ENCODE results near the gene ZC3HAV1L. TPM values are rescaled to one million over a fixed set of nuclear protein-coding genes. Genes with fewer than 3 reads are reported as not detected.
"Not testable (repeated sequence)": the region's sequence is repeated elsewhere in the genome, so short reads cannot be mapped to it uniquely, and the experiment has no call there.

The ZC3HAV1L gene
- total RNA-seq, 6 experiments from 2014 or later, result 9.2 to 12.1 (median 10.3) TPM

- Mint-ChIP-seq H3K4me1 (ENCODE audit: low read depth) (peaks cover 7% of the 10 kb centered on the region), H3K9me3 (no peaks in the 10 kb centered on the region), H3K4me3 (no peak overlapping the region), H3K27ac (peak overlapping the region; percentile 39), H3K36me3 (ENCODE audit: low read depth) (peaks cover 28% of the 10 kb centered on the region), H3K27me3 (ENCODE audit: insufficient read depth) (peaks cover 2% of the 10 kb centered on the region)
- no peak for TF ChIP-seq CTCF (IDR thresholded peaks at IDR 0.05)
- peak; percentile 4 for DNase-seq
Measured at GRCh38 chr7:139060695-139061237, 24.9 kb upstream of the ZC3HAV1L start.

DNA sequence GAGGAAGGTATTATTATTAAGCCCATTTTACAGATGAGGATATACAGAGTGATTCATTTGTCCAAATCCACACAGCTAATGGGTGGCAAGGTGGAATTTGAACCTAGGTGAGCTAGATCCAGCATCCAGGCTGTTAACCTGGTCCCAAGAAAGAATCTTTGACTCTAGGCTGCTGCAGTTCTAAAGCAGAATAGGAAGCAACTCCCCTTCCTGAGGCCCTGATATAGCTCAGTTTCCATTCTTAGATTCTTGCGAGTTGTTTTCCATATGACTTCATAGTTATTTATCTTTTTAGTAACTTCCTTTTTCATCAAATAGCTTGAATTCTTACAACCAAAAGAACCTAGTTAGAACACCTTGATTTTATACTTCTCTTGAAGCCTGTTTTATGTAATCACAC lies 24.1 kb upstream of the ZC3HAV1L start:
- TF ChIP-seq CTCF (IDR thresholded peaks at IDR 0.05), result no peak
- H3K27ac Mint-ChIP-seq, result no peak overlapping the region
- no peak overlapping the region for H3K4me3 Mint-ChIP-seq
- DNase-seq, result no peak
- H3K27me3 Mint-ChIP-seq (ENCODE audit: insufficient read depth), result peaks cover 2% of the 10 kb centered on the region
- H3K9me3 Mint-ChIP-seq, result no peaks in the 10 kb centered on the region
- peaks cover 7% of the 10 kb centered on the region for H3K4me1 Mint-ChIP-seq (ENCODE audit: low read depth)
- peaks cover 27% of the 10 kb centered on the region for H3K36me3 Mint-ChIP-seq (ENCODE audit: low read depth)

DNA sequence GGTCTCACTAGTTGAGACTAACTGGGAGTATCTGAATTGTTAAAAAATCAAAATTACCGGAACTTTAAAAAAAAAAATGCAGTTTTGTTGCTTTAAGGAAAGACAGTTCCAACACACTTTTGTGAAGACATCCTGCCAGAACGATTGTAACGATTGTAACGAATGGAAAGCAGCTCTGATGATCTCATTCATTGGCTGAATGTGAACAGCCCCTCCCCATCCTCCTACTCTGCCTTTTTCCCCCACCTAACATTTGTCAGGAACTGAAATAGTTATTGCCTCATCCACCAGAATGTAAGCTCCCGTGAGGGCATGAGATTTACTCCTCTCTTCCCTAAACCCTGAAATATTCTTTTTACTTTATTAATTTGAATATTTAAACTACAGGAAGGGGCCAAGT lies 23.1 kb upstream of the ZC3HAV1L start:
- peaks cover 7% of the 10 kb centered on the region for H3K4me1 Mint-ChIP-seq (ENCODE audit: low read depth)
- no peaks in the 10 kb centered on the region; the same call in 1 of the 2 replicates for H3K27me3 Mint-ChIP-seq (ENCODE audit: insufficient read depth)
- no peak for DNase-seq
- H3K4me3 Mint-ChIP-seq, result no peak overlapping the region
- no peaks in the 10 kb centered on the region for H3K9me3 Mint-ChIP-seq
- H3K27ac Mint-ChIP-seq, result no peak overlapping the region
- TF ChIP-seq CTCF (IDR thresholded peaks at IDR 0.05), result no peak
- peaks cover 26% of the 10 kb centered on the region for H3K36me3 Mint-ChIP-seq (ENCODE audit: low read depth)

GRCh38 chr7:139055674-139056073 lies 19.8 kb upstream of the ZC3HAV1L start:
- Mint-ChIP-seq H3K36me3 (ENCODE audit: low read depth) (peaks cover 34% of the 10 kb centered on the region), H3K4me3 (no peak overlapping the region), H3K4me1 (ENCODE audit: low read depth) (peaks cover 4% of the 10 kb centered on the region), H3K27me3 (ENCODE audit: insufficient read depth) (peaks cover 1% of the 10 kb centered on the region; the same call in 1 of the 2 replicates), H3K9me3 (no peaks in the 10 kb centered on the region), H3K27ac (no peak overlapping the region)
- DNase-seq, result no peak
- no peak for TF ChIP-seq CTCF (IDR thresholded peaks at IDR 0.05)

DNA sequence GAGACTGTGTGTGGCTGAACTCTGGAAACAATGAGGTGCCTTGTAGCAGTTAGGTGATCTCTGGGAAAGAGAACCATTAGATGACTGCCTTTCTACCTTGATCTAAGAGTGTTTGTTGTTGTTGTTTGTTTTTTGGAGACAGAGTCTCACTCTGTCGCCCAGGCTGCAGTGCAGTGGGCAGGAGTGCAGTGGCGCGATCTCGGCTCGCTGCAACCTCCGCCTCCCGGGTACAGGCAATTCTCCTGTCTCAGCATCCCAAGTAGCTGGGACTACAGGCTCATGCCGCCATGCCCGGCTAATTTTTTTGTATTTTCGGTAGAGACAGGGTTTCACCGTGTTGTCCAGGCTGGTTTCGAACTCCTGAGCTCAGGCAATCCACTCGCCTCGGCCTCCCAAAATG lies 18.8 kb upstream of the ZC3HAV1L start:
- not testable (repeated sequence) for H3K27ac Mint-ChIP-seq; DNase-seq; H3K9me3 Mint-ChIP-seq; H3K4me3 Mint-ChIP-seq; H3K27me3 Mint-ChIP-seq (ENCODE audit: insufficient read depth)
- Mint-ChIP-seq H3K4me1 (ENCODE audit: low read depth) (peaks cover 13% of the 10 kb centered on the region), H3K36me3 (ENCODE audit: low read depth) (peaks cover 32% of the 10 kb centered on the region)

- no peak for DNase-seq
- TF ChIP-seq CTCF (IDR thresholded peaks at IDR 0.05), result no peak
Measured at GRCh38 chr7:139054101-139054500, 18.3 kb upstream of the ZC3HAV1L start.

More at GRCh38 chr7:139054101-139054500, 18.3 kb upstream of the ZC3HAV1L start:
- peaks cover 1% of the 10 kb centered on the region; the same call in 1 of the 2 replicates for H3K27me3 Mint-ChIP-seq (ENCODE audit: insufficient read depth)
- H3K9me3 Mint-ChIP-seq, result no peaks in the 10 kb centered on the region
- peaks cover 15% of the 10 kb centered on the region for H3K4me1 Mint-ChIP-seq (ENCODE audit: low read depth)
- peaks cover 37% of the 10 kb centered on the region for H3K36me3 Mint-ChIP-seq (ENCODE audit: low read depth)
- no peak overlapping the region for H3K27ac Mint-ChIP-seq
- H3K4me3 Mint-ChIP-seq, result no peak overlapping the region
